NK-92 (cell line): Measurements from ENCODE around the gene NFIA.

Source experiments
- DNase-seq: peaks from one replicate; lab custom pipeline; 2025; ENCODE audit not compliant: unreplicated experiment; lab: John Stamatoyannopoulos, UW

The NFIA gene

GRCh38 chr1:61474269-61474817, 392.0 kb downstream of the NFIA start:
- no peak for DNase-seq

GRCh38 chr1:61474963-61475362, 392.6 kb downstream of the NFIA start:
- DNase-seq = no peak

- no peak for DNase-seq
Measured at GRCh38 chr1:61477301-61477700, 394.9 kb downstream of the NFIA start.

GRCh38 chr1:61480273-61480935, 398.0 kb downstream of the NFIA start:
- DNase-seq = no peak

- no peak for DNase-seq
Measured at GRCh38 chr1:61481315-61481715, 399.0 kb downstream of the NFIA start.

GRCh38 chr1:61482170-61482734, 399.9 kb downstream of the NFIA start:
- no peak for DNase-seq

GRCh38 chr1:61486783-61487536, 404.6 kb downstream of the NFIA start:
- DNase-seq = no peak

GRCh38 chr1:61487801-61488200, 405.4 kb downstream of the NFIA start:
- DNase-seq = no peak

GRCh38 chr1:61490924-61491323, 408.6 kb downstream of the NFIA start:
- no peak for DNase-seq

GRCh38 chr1:61491497-61491896, 409.1 kb downstream of the NFIA start:
- no peak for DNase-seq

GRCh38 chr1:61494000-61494399, 411.6 kb downstream of the NFIA start:
- DNase-seq = no peak

GRCh38 chr1:61496501-61496900, 414.1 kb downstream of the NFIA start:
- no peak for DNase-seq

GRCh38 chr1:61497013-61497412, 414.7 kb downstream of the NFIA start:
- no peak for DNase-seq

- no peak for DNase-seq
Measured at GRCh38 chr1:61498342-61498741, 416.0 kb downstream of the NFIA start.

- DNase-seq = no peak
Measured at GRCh38 chr1:61501971-61502916, 419.9 kb downstream of the NFIA start.

GRCh38 chr1:61504305-61504704, 421.9 kb downstream of the NFIA start:
- DNase-seq = no peak

GRCh38 chr1:61504852-61505390, 422.6 kb downstream of the NFIA start:
- no peak for DNase-seq

GRCh38 chr1:61506236-61506635, 423.9 kb downstream of the NFIA start:
- DNase-seq = no peak

GRCh38 chr1:61506944-61507500, 424.7 kb downstream of the NFIA start:
- no peak for DNase-seq
